NOMO-1 treated with DMSO at 0.1 percent for 48 hours (cell line): ENCODE measurements around the gene EIF4E3.

Experiments used
- DNase-seq: peaks from one replicate; lab custom pipeline; 2025; ENCODE audit not compliant: unreplicated experiment; lab: John Stamatoyannopoulos, UW

EIF4E3 gene

DNA sequence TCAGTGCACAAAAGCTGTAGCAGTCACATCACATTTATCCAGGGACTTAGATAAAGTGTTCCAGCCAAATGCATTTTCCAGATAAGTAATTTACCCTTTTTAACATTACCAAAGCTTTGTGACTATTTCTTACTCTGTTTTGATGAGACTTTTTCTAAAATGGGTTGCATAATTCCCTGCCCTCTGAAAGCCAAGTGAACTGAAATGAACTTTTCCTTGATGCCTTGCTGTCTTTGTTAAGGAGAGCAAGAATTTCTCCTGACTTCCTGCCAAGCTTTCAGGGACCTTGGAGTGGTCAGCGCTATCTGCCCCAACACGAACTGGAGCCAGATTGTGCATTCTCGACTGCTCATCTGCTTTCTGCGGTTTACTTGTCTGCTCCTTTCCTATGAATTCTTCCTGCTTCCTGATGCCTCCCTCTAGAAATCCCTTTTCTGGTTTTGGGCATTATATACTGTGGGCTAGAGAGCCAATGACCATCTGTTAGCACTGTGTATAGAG, 34.8 kb downstream of the EIF4E3 start:
- DNase-seq: no peak

- DNase-seq: peak; percentile 10
Observed at GRCh38 chr3:71689291-71689690, 35.9 kb downstream of the EIF4E3 start.

GRCh38 chr3:71688121-71688520, 37.1 kb downstream of the EIF4E3 start:
- no peak for DNase-seq

DNA sequence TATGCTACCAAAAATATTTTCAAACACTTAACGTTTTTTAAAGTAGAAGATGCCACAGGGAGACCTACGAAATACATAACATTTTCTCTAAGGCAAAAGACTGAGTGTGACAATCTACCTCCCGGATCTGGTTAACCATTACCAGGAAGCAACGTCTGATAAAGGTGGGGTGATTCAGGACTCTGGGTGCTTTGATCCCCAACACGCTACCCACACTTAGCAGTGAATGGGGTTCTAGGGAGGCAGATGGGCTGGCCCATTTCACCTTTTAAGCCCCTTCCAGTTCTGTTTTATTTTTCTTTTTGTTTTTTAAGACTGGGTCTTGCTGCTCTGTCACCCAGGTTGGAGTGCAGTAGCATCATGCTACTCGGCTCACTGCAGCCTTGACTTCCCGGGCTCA, 39.5 kb downstream of the EIF4E3 start:
- no peak for DNase-seq

DNA sequence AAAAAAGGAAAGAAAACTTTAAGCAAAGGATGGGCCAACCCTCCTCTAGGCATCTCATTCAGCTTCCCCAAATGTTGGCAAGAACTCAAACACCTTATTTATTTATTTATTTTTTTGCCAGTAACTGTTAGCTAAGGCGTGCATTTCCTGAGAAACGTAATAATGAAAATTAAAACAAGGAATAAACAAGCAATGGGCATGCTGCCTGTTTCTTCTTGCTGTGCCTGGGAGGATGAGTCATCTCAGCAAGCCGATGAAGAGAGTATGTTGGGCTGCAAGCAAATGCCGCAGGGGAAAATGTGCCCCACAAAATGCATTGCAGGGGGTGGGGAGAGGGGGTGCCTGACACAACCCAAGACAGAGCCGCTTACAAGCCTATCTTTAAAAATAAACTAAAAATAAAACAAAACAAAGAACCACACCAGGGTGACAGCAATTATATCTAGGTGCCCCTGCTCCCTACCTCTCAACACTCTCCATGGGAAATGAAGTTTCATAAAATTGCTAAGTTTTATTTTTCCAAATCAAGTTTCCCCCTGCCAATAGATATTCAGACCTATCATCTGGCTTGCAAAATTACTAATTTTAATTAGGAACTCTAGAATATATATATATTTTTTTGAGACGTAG, 40.3 kb downstream of the EIF4E3 start:
- DNase-seq: no peak

DNA sequence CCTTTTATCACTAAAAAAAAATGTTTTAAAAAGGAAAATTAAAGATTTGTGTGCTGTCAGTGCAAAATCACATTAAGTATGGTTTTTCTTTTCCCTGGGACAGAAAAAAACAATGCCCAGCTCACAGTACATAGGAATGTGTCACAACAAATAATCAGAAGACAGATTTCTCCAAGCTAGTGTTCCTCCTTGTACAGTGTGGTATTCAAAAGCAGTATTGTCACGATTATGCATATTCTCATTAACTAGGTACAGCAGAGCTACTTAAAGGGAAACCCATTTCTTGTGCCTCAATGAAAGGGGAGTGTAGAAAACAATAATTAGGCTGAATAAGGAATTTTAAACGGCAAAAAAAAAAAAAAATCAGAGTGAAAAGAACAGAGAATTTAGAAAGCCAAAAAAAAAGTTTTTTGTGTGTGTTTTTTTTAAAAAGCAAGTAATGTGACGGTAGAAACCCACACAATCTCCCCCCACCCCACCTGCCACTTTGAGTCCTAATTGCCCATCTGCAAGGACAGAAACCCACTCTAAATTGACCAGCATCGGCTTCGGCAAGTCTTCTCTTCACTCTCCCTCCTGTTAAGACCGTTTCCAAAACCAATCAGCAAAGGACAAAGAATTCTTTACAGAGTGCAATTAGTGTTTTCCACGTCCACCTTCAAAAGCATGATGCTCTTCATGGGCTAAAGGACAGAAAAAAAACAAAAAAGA, 41.0 kb downstream of the EIF4E3 start:
- no peak for DNase-seq

- DNase-seq: peak; percentile 90
Observed at GRCh38 chr3:71681224-71681668, 44.0 kb downstream of the EIF4E3 start.

DNA sequence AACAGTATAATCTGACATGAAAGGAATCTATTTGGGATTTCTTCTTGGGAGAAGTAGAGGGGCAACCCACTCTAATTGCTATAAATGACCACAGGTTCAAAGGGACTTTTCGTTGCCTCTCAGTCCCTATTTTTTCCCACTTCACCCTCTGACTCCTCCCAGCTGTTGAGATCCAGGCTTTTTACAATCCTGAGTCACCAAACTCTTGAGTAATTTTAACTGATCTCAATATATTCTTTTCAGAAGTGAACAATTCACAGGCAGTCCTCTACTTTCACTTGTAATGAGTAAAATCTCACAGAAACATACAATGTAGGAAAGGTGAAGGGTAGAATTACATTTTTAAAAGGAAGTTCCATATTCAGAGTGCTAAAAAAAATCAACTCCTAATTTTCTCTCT, 44.6 kb downstream of the EIF4E3 start:
- DNase-seq: no peak

- no peak for DNase-seq
Observed at GRCh38 chr3:71676931-71677330, 48.3 kb downstream of the EIF4E3 start.

GRCh38 chr3:71673486-71673885, 51.7 kb downstream of the EIF4E3 start:
- DNase-seq: no peak

GRCh38 chr3:71672807-71673206, 52.4 kb downstream of the EIF4E3 start:
- no peak for DNase-seq

GRCh38 chr3:71672340-71672739, 52.9 kb downstream of the EIF4E3 start:
- DNase-seq: no peak

- DNase-seq: no peak
Observed at GRCh38 chr3:71671216-71671845, 53.9 kb downstream of the EIF4E3 start.

- DNase-seq: no peak
Observed at GRCh38 chr3:71662568-71662967, 62.6 kb downstream of the EIF4E3 start.

GRCh38 chr3:71662056-71662455, 63.1 kb downstream of the EIF4E3 start:
- DNase-seq: no peak

GRCh38 chr3:71659864-71660591, 65.2 kb downstream of the EIF4E3 start:
- no peak for DNase-seq

DNA sequence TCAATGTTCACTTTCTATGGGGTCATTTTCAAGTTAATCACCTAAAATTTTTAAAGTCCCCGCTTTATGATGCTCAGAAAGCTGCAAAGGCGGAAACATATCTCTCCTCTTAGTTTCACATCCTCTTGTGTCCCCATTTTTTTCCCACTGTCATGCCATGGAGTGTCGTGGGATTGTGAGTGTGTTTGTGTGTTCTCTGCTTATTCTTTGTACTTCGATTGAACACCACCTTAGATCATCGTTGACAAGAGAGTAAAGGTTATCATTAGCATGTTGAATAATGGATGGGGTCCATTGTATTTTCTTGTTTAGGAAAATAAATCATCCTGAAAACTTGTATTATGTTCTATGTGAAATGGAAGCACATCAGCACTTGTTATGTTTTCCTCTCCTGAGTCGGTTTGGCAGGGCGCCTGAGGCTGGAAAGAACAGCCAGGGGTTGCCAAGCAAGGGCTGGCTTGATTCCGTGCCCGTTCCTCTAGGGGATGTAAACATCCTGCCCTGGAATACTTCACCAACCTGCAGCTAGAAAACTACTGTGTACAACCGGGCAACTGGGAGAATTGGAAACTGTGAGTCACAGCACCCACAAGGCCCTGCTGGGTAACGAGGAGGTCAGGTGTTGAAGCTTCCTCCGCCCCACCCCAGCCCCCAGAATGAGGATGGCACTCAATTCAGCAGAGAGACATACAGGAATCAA, 67.2 kb downstream of the EIF4E3 start:
- no peak for DNase-seq

DNA sequence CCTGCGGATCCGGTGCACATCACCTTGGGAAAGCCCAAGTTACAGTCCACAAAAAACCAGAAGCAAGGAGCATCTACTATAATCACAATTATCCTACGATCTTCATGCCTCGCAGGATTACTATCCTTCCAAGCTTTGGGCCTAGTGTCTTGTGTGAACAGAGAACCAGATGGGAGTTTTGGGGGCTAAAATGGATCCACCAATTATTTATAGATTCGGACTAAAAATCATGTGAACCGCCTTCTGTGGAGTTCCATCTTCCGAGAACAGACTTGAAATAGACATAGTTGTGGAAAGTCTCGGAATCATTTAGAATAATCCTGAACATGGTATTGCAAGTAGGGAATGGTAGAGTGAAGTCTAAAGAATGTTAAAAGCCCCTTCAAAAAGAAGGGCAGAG, 70.1 kb downstream of the EIF4E3 start:
- no peak for DNase-seq

- DNase-seq: no peak
Observed at GRCh38 chr3:71653414-71653807, 71.8 kb downstream of the EIF4E3 start.

DNA sequence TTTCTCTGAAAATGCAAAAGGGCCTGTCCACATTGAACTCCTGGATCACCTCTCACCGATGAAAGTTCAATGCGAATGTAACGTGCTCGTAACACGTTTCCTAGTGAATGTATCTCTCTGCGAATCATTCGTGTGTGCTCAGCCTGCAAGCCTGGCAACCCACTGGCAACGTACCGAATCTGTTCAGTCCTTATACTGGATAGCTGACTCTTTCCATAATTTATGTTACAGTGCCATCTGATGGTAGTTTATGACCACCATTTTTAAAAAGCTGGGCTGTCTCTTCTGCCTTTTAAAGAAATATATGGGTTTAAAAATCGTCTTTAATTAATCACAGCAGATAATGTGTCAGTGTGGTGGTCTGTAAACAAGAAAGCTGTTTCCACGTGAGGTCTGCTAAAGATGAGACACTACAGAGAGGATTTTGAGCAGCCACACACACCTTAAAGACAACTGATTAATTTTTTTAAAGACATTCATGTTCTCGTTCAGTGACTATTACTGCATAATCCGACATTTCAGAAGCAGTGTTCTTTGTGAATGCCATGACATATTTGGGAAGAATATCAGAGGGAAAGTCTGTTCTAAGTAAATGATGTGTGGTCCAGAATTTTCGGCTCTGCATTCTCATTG, 72.3 kb downstream of the EIF4E3 start:
- peak; percentile 64 for DNase-seq
